NCI-H2081 treated with DMSO at 0.1 percent for 48 hours (cell line): ENCODE data around the gene MYO7B.

Experiments
- DNase-seq: peaks from one replicate; lab custom pipeline; 2025; lab: John Stamatoyannopoulos, UW

MYO7B gene

GRCh38 chr2:127589358-127589757 lies 53.9 kb downstream of the MYO7B start:
- no peak for DNase-seq

- DNase-seq, result no peak
Measured at GRCh38 chr2:127589841-127590240, 54.4 kb downstream of the MYO7B start.

- no peak for DNase-seq
Measured at GRCh38 chr2:127590386-127591190, 55.1 kb downstream of the MYO7B start.

- DNase-seq, result no peak
Measured at GRCh38 chr2:127591221-127591923, 55.9 kb downstream of the MYO7B start.

- DNase-seq, result no peak
Measured at GRCh38 chr2:127592761-127593227, 57.3 kb downstream of the MYO7B start.

GRCh38 chr2:127593228-127594115 lies 58.0 kb downstream of the MYO7B start:
- DNase-seq, result no peak

- DNase-seq, result no peak
Measured at GRCh38 chr2:127594116-127594591, 58.7 kb downstream of the MYO7B start.

- no peak for DNase-seq
Measured at GRCh38 chr2:127596311-127597045, 61.0 kb downstream of the MYO7B start.

GRCh38 chr2:127597046-127597983 lies 61.8 kb downstream of the MYO7B start:
- DNase-seq, result no peak

GRCh38 chr2:127597984-127598380 lies 62.5 kb downstream of the MYO7B start:
- DNase-seq, result no peak

GRCh38 chr2:127598711-127599110 lies 63.2 kb downstream of the MYO7B start:
- no peak for DNase-seq

- no peak for DNase-seq
Measured at GRCh38 chr2:127599211-127599610, 63.7 kb downstream of the MYO7B start.

- DNase-seq, result no peak
Measured at GRCh38 chr2:127604986-127605385, 69.5 kb downstream of the MYO7B start.

- no peak for DNase-seq
Measured at GRCh38 chr2:127605691-127606263, 70.3 kb downstream of the MYO7B start.

- DNase-seq, result no peak
Measured at GRCh38 chr2:127606625-127607398, 71.3 kb downstream of the MYO7B start.

- no peak for DNase-seq
Measured at GRCh38 chr2:127607399-127607908, 72.0 kb downstream of the MYO7B start.

- DNase-seq, result no peak
Measured at GRCh38 chr2:127608061-127609030, 72.9 kb downstream of the MYO7B start.
